ENCODE data around the gene FREM1.

Gene FREM1

GRCh38 chr9:14730461-14730898 is 179.7 kb downstream of the FREM1 start:
- H3K79me2 ChIP-seq (ENCODE audit: insufficient read depth, low read length): no peaks in the 10 kb centered on the region
- H3K36me3 ChIP-seq (ENCODE audit: insufficient read depth, low read length): no peaks in the 10 kb centered on the region
- H2AFZ ChIP-seq (ENCODE audit: low read length): no peak overlapping the region
- no peaks in the 10 kb centered on the region for H4K20me1 ChIP-seq (ENCODE audit: insufficient read depth, low read length)
- H3K9me3 ChIP-seq (ENCODE audit: low read length): no peaks in the 10 kb centered on the region
- no peaks in the 10 kb centered on the region for H3F3A ChIP-seq (ENCODE audit: insufficient read depth, low read length)
- no peak overlapping the region for H3K9ac ChIP-seq (ENCODE audit: low read length)
- H3K9me2 ChIP-seq (ENCODE audit: low read depth, low read length): no peaks in the 10 kb centered on the region
- no peaks in the 10 kb centered on the region for H3K4me1 ChIP-seq (ENCODE audit: insufficient read depth, low read length, severe bottlenecking)
- H3K4me2 ChIP-seq (ENCODE audit: low read length): no peak overlapping the region
- no peak overlapping the region for H3K27ac ChIP-seq (ENCODE audit: low read depth, low read length, poor library complexity, severe bottlenecking)
- no peak overlapping the region for H3K4me3 ChIP-seq (ENCODE audit: low read depth, low read length, poor library complexity, severe bottlenecking)
- no peaks in the 10 kb centered on the region for H3K27me3 ChIP-seq (ENCODE audit: insufficient read depth, low read length)
- no peak for TF ChIP-seq CTCF (IDR thresholded peaks at IDR 0.05; ENCODE audit: low read length)
- no peak for TF ChIP-seq EZH2 (IDR thresholded peaks at IDR 0.05; ENCODE audit: borderline replicate concordance, low read length)

GRCh38 chr9:14723301-14723700 is 186.9 kb downstream of the FREM1 start:
- H3K9me2 ChIP-seq (ENCODE audit: low read depth, low read length): no peaks in the 10 kb centered on the region
- TF ChIP-seq EZH2 (IDR thresholded peaks at IDR 0.05; ENCODE audit: borderline replicate concordance, low read length) (no peak), CTCF (IDR thresholded peaks at IDR 0.05; ENCODE audit: low read length) (no peak)
- H3K36me3 ChIP-seq (ENCODE audit: insufficient read depth, low read length): no peaks in the 10 kb centered on the region
- no peak overlapping the region for H3K4me2 ChIP-seq (ENCODE audit: low read length)
- no peak overlapping the region for H3K9ac ChIP-seq (ENCODE audit: low read length)
- H3K4me3 ChIP-seq (ENCODE audit: low read depth, low read length, poor library complexity, severe bottlenecking): no peak overlapping the region
- no peak overlapping the region for H2AFZ ChIP-seq (ENCODE audit: low read length)
- H3F3A ChIP-seq (ENCODE audit: insufficient read depth, low read length): no peaks in the 10 kb centered on the region
- no peak overlapping the region for H3K27ac ChIP-seq (ENCODE audit: low read depth, low read length, poor library complexity, severe bottlenecking)
- no peaks in the 10 kb centered on the region for H3K27me3 ChIP-seq (ENCODE audit: insufficient read depth, low read length)
- H3K79me2 ChIP-seq (ENCODE audit: insufficient read depth, low read length): no peaks in the 10 kb centered on the region
- no peaks in the 10 kb centered on the region for H3K4me1 ChIP-seq (ENCODE audit: insufficient read depth, low read length, severe bottlenecking)
- H3K9me3 ChIP-seq (ENCODE audit: low read length): no peaks in the 10 kb centered on the region
- H4K20me1 ChIP-seq (ENCODE audit: insufficient read depth, low read length): no peaks in the 10 kb centered on the region

- H3K4me1 ChIP-seq (ENCODE audit: insufficient read depth, low read length, severe bottlenecking): no peaks in the 10 kb centered on the region
- H3K9ac ChIP-seq (ENCODE audit: low read length): no peak within 1 kb of the TSS
- H3K4me3 ChIP-seq (ENCODE audit: low read depth, low read length, poor library complexity, severe bottlenecking): no peak within 1 kb of the TSS
- H3K36me3 ChIP-seq (ENCODE audit: insufficient read depth, low read length): no peaks in the 10 kb centered on the region
- no peak within 1 kb of the TSS for H3K27ac ChIP-seq (ENCODE audit: low read depth, low read length, poor library complexity, severe bottlenecking)
- H2AFZ ChIP-seq (ENCODE audit: low read length): no peak within 1 kb of the TSS
- no peaks in the 10 kb centered on the region for H3K27me3 ChIP-seq (ENCODE audit: insufficient read depth, low read length)
- no peaks in the 10 kb centered on the region for H3K79me2 ChIP-seq (ENCODE audit: insufficient read depth, low read length)
- no peaks in the 10 kb centered on the region for H4K20me1 ChIP-seq (ENCODE audit: insufficient read depth, low read length)
- no peak within 1 kb of the TSS for H3K4me2 ChIP-seq (ENCODE audit: low read length)
- H3F3A ChIP-seq (ENCODE audit: insufficient read depth, low read length): no peaks in the 10 kb centered on the region
- TF ChIP-seq EZH2 (IDR thresholded peaks at IDR 0.05; ENCODE audit: borderline replicate concordance, low read length) (no peak), CTCF (IDR thresholded peaks at IDR 0.05; ENCODE audit: low read length) (no peak)
- H3K9me3 ChIP-seq (ENCODE audit: low read length): no peaks in the 10 kb centered on the region
- no peaks in the 10 kb centered on the region for H3K9me2 ChIP-seq (ENCODE audit: low read depth, low read length)
Observed at GRCh38 chr9:14722391-14723035, 187.7 kb downstream of the FREM1 start, which contains the start of gene CER1. TSS of gene CER1 (minus strand) at chr9:14722733. CDS start at chr9:14722672, 61 bp downstream.
